GM12874 (cell line): ENCODE data around the gene ZNF765.

Experiments used
- CTCF ChIP-seq: IDR thresholded peaks from 2 replicates; pipeline ENCODE4 v1.5.1; 2011; ENCODE audit warnings: low read depth, mild to moderate bottlenecking, control low read depth, low read length, moderate library complexity; ENCODE audit not compliant: insufficient read depth

ZNF765 gene

GRCh38 chr19:53396525-53396868 is 1.5 kb downstream of the ZNF765 start:
- no peak for TF ChIP-seq CTCF

DNA sequence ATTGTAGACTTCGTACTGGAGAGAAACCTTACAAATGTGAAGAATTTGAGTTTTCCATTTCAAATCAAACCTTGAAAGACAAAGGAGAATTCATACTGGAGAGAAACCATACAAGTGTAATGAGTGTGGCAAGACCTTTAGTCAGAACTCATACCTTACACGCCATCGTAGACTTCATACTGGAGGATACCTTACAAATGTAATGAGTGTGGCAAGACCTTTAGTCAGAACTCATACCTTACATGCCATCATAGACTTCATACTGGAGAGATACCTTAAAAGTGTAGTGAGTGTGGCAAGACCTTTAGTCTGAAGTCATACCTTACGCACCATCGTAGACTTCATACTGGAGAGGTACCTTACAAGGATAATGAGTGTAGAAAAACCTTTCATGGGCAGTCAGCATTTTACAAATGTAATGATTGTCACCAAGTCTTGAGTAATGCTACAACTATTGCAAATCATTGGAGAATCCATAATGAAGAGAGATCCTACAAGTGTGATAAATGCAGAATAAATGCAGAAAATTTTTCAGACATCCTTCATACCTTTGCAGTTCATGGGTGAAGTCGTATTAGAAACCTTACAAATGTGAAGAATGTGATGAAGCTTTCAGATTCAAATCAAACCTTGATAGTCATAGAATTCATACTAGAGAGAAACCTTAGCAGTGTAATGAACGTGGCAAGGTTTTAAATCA is 14.7 kb downstream of the ZNF765 start:
- TF ChIP-seq CTCF = no peak

DNA sequence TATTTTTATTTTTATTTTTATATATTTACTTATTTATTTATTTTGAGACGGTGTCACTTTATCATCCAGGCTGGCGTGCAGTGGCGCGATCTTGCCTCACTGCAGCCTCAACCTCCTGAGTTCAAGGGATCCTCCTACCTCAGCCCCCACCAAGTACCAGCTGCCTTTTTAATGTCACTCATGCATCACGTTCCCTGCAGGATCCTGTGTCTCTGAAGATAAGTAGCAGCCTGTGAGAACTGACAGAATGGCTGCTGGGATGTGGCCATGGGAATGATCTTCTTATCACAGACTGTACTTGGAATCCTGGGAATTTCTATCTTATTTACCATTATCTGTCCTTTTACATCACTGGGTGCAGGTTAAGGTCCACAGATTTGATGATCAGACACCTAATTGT is 27.6 kb downstream of the ZNF765 start:
- no peak for TF ChIP-seq CTCF

- peak; percentile 71 for TF ChIP-seq CTCF
These were observed 30.1 kb downstream of the ZNF765 start for GRCh38 chr19:53424968-53425597.

DNA sequence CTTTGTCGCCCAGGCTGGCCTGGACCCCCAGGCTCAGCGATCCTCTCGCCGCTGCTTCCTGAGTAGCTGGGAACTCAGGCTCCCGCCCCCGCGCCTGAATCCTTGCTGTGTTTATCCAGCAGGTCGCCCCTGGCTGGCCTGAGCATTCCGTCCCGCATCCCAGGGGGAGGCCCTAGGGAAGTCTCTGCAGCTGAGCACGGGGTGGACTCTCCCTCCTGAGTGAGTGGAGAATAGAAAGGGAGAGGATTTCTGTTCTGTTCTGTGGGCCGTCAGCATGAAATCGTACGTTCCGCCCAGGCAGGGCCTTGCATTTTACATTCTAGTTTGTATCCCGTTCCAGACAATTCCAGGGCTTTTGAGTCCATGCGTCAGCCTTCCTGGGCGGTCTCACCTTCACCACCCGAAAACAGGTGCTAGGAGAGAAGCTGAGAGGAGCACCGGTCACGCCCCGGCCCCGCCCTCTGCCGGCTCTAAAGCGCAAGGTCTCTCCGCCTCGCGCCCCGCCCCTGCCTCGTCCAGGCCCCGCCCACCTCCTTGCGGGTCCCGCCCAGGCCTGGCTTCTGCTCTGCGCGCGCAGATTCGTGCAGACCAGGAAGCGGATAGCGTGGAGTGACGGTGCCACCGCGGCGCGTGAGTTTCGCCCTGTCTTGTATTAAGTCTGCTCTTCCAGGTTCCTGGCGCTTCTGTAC is 36.6 kb downstream of the ZNF765 start, which contains the start of gene ZNF761:
Gene ZNF761 (plus strand): TSS at position 586 of the 689 bp plus-strand sequence. CDS start 15,285 bp downstream, outside the sequence.
- TF ChIP-seq CTCF = peak; percentile 40; the same call in 1 of the 2 replicates

DNA sequence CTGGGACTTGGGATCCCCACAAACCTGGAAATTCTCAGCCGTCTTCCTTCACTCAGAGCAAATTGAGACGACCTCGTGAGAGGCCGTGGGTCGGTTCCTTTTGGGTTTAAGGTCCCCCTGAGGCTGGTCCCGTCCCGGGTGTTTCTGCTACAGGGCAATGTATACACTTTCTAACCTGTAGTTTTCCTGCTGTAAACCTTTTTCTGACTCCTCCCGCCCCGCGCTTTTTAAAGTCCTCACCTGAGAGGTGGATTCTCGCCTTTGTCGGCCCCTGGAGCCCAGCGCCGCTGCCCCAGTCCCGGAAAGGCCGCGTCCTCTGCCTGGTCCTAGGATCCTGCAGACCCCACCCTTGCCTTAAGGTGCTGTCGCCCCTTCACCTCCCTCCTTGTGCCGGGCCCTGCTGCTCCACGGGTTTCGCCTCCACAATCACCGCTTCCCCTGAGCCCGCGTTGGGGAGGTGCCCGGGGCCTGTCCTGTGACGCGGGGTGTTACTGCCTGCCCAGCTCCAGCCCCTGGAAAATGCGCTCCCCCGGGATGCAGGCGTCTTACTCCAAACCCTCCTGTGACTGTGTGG is 37.2 kb downstream of the ZNF765 start:
- no peak for TF ChIP-seq CTCF

GRCh38 chr19:53455828-53456227 is 60.9 kb downstream of the ZNF765 start:
- TF ChIP-seq CTCF = no peak
